H1 (cell line): ENCODE data around the gene CDYL. TPM values are rescaled to one million over a fixed set of nuclear protein-coding genes. Genes with fewer than 3 reads are reported as not detected.

Source experiments
- BCL11A ChIP-seq, 2 experiments: IDR thresholded peaks; one replicate each; pipeline ENCODE4 v1.6.1; 2011; ENCODE audit warnings: low read depth in 2 of 2, low read length in 2 of 2, mild to moderate bottlenecking in 2 of 2
- CHD7 ChIP-seq: fragments of 300-600 bp; sonication (generic); IDR thresholded peaks from 2 replicates; pipeline ENCODE4 v1.7.1; 2012; ENCODE audit warnings: low read length, moderate library complexity, mild to moderate bottlenecking, inconsistent platforms; ENCODE audit not compliant: insufficient replicate concordance
- E2F6 ChIP-seq: IDR thresholded peaks from 2 replicates; pipeline ENCODE4 v1.6.1; 2012; ENCODE audit warnings: inconsistent platforms
- EZH2 ChIP-seq: fragments of 200-600 bp; sonication (generic); IDR thresholded peaks from 2 replicates; pipeline ENCODE4 v1.7.1; 2012; ENCODE audit warnings: low read depth, mild to moderate bottlenecking, moderate library complexity, low read length, inconsistent platforms; ENCODE audit not compliant: severe bottlenecking
- GTF2F1 ChIP-seq: IDR thresholded peaks from 2 replicates; pipeline ENCODE4 v1.6.1; 2012; ENCODE audit warnings: low read depth, low read length, improper control_type of control experiment, borderline replicate concordance
- KDM5A ChIP-seq: fragments of 200-600 bp; IDR thresholded peaks from 2 replicates; pipeline ENCODE4 v1.7.1; 2012; ENCODE audit warnings: mild to moderate bottlenecking, low read length, inconsistent platforms, mixed read lengths
- MAFK ChIP-seq: IDR thresholded peaks from 2 replicates; pipeline ENCODE4 v1.6.1; 2012; ENCODE audit warnings: low read depth, mild to moderate bottlenecking, improper control_type of control experiment, low read length
- RFX5 ChIP-seq: IDR thresholded peaks from 2 replicates; pipeline ENCODE4 v1.6.1; 2011; ENCODE audit warnings: low read depth, low read length, improper control_type of control experiment, borderline replicate concordance
- RNF2 ChIP-seq: fragments of 200-900, 300-1000 bp; sonication (generic); IDR thresholded peaks from 2 replicates; pipeline ENCODE4 v1.7.1; 2016; ENCODE audit warnings: borderline replicate concordance, low read depth, mild to moderate bottlenecking, antibody characterized with exemption, low read length; ENCODE audit not compliant: poor library complexity, severe bottlenecking; ENCODE audit errors: missing control alignments
- SP4 ChIP-seq: IDR thresholded peaks from 2 replicates; pipeline ENCODE4 v1.6.1; 2012; ENCODE audit warnings: low read length, inconsistent platforms
- SUZ12 ChIP-seq: fragments of 200-600 bp; sonication (generic); IDR thresholded peaks from 2 replicates; pipeline ENCODE4 v1.6.1; 2012; ENCODE audit warnings: mild to moderate bottlenecking, inconsistent platforms, low read length, moderate library complexity, mixed read lengths
- polyA plus RNA-seq, 7 experiments: library from polyadenylated mRNA; depleted of rRNA in 3 of 7; stranded (reverse) in 5 of 7; unstranded in 2 of 7; fragments of >200 nt in 5 of 7; fragments of 200-250 nt in 2 of 7; gene quantifications; 1 replicate in 5 of 7; 2 replicates in 1 of 7; 4 replicates in 1 of 7; pipeline versions ENCODE4 v1.2.1 to v1.2.3, GENCODE V29; 2011 to 2013; ENCODE audit warnings: missing spikeins in 2 of 7, mixed read lengths in 2 of 7
- total RNA-seq: library from RNA; stranded (reverse); fragmentation: NEBNext Ultra II Directional; extraction: Animal tissue kit (Norgen Biotek cat#: 25700); gene quantifications from 2 replicates; pipeline ENCODE4 v1.2.1, GENCODE V29; 2021

CDYL gene
- total and polyA plus RNA-seq, 2 of the 8 experiments (the other 6 are each of a cell fraction or from before 2014, with no cell fraction given) = 56.4 to 119 TPM

- TF ChIP-seq CHD7 (no peak), SP4 (no peak), SUZ12 (no peak), RFX5 (no peak), KDM5A (no peak), BCL11A (IDR thresholded peaks at IDR 0.05; ENCODE audit: low read depth in 2 of 2, low read length in 2 of 2) (no peak), MAFK (no peak), E2F6 (no peak), EZH2 (no peak), RNF2 (no peak), GTF2F1 (no peak)
These were observed 104.2 kb downstream of the CDYL start (continued) for GRCh38 chr6:4880363-4880762.
